IPS-15b (cell line): ENCODE data around the gene DCC.

Experiments
- H3K27me3 ChIP-seq: one replicate; pipeline ENCODE4 v1.6.1; 2013; ENCODE audit warnings: low read length; ENCODE audit not compliant: control insufficient read depth, insufficient read depth
- H3K36me3 ChIP-seq: one replicate; pipeline ENCODE4 v1.6.1; 2013; ENCODE audit warnings: low read length; ENCODE audit not compliant: control insufficient read depth, insufficient read depth
- H3K4me1 ChIP-seq: one replicate; pipeline ENCODE4 v1.6.1; 2013; ENCODE audit warnings: mild to moderate bottlenecking, low read length; ENCODE audit not compliant: control insufficient read depth, insufficient read depth
- H3K4me3 ChIP-seq: one replicate; pipeline ENCODE4 v1.5.1; 2013; ENCODE audit warnings: low read depth, low read length
- H3K9ac ChIP-seq: one replicate; pipeline ENCODE4 v1.6.1; 2013; ENCODE audit warnings: low read depth, mild to moderate bottlenecking, low read length
- H3K9me3 ChIP-seq: one replicate; pipeline ENCODE4 v1.6.1; 2013; ENCODE audit warnings: mild to moderate bottlenecking, low read length; ENCODE audit not compliant: control insufficient read depth, insufficient read depth

Gene DCC

DNA sequence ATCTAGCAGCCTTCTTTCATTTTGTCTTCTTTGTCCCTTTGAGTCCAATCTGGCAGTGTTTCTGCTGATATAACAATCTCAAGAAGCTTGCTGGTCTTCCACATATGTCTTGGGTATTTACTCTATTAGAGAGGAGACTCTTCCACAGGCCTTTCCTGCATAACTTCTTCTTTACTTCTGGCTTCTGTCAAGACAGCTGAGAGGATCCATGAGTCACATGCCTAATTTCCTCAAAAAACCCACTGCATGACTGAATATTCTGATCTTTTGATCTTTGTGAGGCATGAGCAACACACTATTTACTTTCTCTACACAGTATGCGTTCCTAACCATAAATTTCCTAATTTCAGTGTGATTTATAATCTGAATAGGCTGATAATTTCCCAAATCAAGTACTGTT lies 5.1 kb upstream of the DCC start:
- Histone ChIP-seq H3K4me3 (no peak overlapping the region), H3K27me3 (peaks cover 22% of the 10 kb centered on the region), H3K36me3 (no peaks in the 10 kb centered on the region), H3K9ac (no peak overlapping the region), H3K4me1 (no peaks in the 10 kb centered on the region), H3K9me3 (no peaks in the 10 kb centered on the region)

DNA sequence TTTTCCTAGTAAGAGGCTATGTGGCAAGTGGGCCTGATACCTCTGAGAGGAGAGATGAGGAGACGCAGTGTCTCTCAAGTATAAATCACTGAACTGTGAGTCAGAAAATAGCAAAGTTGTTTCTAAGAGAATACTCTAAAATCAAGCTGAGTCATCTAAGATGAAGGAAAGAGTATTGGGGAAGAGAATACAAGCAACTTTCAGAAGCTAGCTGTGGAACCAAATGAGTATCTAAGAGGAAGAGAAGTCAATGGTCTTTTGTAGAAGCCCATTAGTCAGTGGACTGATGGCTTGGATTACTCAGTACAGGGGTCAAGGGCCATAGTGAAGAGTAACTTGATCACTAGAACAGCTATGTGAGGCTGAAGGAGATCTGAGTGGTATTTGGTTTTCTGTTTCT lies 2.7 kb upstream of the DCC start:
- Histone ChIP-seq H3K9ac (no peak overlapping the region), H3K4me1 (no peaks in the 10 kb centered on the region), H3K27me3 (peaks cover 45% of the 10 kb centered on the region), H3K9me3 (no peaks in the 10 kb centered on the region), H3K36me3 (no peaks in the 10 kb centered on the region), H3K4me3 (no peak overlapping the region)

DNA sequence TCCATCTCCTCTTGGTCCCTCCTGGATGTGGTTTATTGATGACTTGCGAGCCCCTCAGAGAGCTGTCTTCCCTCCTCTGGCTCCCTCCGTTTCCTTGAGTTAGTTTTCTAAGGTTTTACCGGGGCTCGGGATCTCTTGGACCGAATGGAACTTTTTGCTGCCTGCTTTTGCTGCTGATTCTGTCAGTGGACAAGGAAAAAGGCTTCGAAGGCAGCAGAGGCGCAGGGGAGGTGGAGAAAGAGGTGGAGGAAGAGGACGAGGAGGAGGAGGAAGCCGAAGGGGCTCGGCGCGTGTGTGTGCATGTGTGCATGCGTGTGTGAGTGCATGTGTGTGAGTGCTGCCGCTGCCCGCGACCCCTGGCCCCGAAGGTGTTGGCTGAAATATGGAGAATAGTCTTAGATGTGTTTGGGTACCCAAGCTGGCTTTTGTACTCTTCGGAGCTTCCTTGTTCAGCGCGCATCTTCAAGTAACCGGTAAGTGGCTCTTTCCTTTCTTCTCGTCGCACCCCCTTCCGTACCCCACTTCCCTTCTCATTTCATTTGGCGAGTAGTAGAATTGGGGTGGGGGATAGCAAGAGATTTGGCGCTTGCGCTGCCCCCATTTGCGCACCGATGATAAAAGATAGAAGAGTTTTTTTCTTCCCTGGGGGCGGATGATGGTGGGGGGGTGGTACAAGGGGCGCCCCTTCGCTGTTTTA lies 557 bp downstream of the DCC start:
- peaks cover 50% of the 10 kb centered on the region for H3K27me3 ChIP-seq
- no peak overlapping the region for H3K9ac ChIP-seq
- peak overlapping the region; percentile 70 for H3K4me3 ChIP-seq
- H3K4me1 ChIP-seq = no peaks in the 10 kb centered on the region
- no peaks in the 10 kb centered on the region for H3K36me3 ChIP-seq
- no peaks in the 10 kb centered on the region for H3K9me3 ChIP-seq

DNA sequence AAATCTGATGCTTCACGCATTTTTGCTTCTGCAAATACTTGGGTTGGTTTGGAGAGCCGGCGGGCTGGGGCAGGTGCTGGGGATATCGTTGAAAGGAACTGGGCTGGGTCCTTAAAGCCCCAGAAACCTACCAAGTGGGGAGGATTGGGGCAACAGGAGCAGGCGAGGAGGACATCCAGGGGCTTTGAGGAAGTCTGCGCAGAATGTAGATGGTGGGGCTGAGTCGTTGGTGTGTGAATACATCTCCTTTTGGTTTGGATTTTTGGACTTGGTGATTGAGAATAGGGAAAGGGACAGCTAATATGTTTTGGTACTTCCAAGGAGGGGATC lies 1.1 kb downstream of the DCC start:
- no peaks in the 10 kb centered on the region for H3K9me3 ChIP-seq
- peaks cover 50% of the 10 kb centered on the region for H3K27me3 ChIP-seq
- no peak overlapping the region for H3K9ac ChIP-seq
- H3K4me3 ChIP-seq = peak overlapping the region; percentile 70
- no peaks in the 10 kb centered on the region for H3K36me3 ChIP-seq
- no peaks in the 10 kb centered on the region for H3K4me1 ChIP-seq

DNA sequence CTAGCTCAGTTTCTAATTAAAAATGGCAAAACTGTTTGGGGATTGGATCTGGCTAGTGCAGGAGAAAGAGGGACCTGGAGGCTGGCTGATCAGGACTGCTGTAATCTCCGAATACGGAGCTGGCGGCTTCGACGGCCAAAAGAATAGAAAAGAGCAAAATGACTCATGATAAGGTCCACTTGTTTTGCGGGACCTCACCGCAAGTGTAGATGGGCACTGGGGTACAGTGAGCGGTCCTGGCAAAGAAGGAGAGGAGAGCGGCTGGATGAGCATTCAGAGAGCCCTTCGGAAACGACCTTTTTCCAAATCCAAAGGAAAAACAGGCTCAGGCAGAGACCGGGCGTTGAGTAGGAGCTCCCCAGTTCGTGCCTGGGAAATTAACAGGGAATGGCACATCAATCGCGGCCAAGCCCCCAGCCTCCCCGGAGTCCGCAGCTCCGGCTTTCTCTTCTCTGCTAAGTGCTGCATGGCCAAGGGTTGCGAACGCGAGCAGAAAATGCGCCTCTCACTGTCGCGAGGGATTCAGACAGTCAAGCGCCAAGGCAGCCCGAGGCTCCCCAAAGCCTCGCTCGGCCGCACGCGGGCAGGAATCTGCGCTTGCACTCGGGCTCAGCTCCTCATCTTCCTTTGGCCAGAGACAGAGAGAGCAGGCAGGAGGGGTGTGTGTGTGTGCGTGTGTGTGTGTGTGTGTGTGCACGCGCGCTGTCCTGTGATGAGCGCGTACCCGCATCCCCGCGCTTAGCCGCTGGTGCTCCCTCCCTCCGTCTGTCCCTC lies 1.8 kb downstream of the DCC start:
- peak overlapping the region; percentile 70 for H3K4me3 ChIP-seq
- H3K9me3 ChIP-seq = no peaks in the 10 kb centered on the region
- no peaks in the 10 kb centered on the region for H3K4me1 ChIP-seq
- peaks cover 50% of the 10 kb centered on the region for H3K27me3 ChIP-seq
- peak overlapping the region; percentile 62 for H3K9ac ChIP-seq
- no peaks in the 10 kb centered on the region for H3K36me3 ChIP-seq

DNA sequence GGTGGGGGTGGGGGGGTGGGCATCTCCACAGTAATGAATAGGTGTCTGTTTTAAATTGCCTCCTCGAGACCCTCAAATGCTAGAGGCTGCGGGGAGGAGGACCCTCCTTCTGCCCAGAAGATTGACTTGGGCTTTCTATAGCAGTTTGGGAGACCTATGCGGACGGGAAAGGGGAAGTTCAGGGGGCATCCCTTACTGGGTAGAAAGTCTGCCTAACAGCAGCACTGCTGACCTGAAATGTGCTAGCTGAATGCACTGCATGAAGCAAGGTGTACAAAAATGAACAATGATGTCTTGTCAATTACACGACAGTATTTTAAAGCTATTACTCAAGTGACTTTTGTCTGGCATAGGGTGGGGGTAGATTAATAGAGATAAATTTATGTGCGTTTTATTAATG lies 2.5 kb downstream of the DCC start:
- Histone ChIP-seq H3K4me1 (no peaks in the 10 kb centered on the region), H3K4me3 (peak overlapping the region; percentile 70), H3K9me3 (no peaks in the 10 kb centered on the region), H3K36me3 (no peaks in the 10 kb centered on the region), H3K9ac (no peak overlapping the region), H3K27me3 (peaks cover 50% of the 10 kb centered on the region)

DNA sequence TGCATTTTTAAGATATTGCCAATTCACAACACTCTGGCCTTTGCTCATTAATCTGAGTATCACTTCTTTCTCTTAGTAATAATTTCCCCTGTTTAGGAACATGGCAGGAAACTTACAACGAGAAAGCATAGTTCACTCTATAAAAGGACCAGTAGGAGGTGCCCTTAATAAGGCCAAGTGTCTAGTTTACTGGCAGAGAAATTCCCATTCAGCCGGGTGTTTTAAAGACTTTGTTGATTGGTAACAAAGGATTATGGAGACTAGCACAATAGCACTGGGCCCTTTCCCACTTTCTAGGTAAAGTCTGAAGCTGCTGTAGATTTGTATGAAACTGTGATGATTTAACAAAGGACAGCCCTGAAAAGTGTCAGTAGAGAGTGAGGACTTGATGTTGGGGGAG lies 3.1 kb downstream of the DCC start:
- H3K9ac ChIP-seq = no peak overlapping the region
- H3K36me3 ChIP-seq = no peaks in the 10 kb centered on the region
- H3K4me1 ChIP-seq = no peaks in the 10 kb centered on the region
- no peaks in the 10 kb centered on the region for H3K9me3 ChIP-seq
- H3K4me3 ChIP-seq = no peak overlapping the region
- peaks cover 46% of the 10 kb centered on the region for H3K27me3 ChIP-seq

DNA sequence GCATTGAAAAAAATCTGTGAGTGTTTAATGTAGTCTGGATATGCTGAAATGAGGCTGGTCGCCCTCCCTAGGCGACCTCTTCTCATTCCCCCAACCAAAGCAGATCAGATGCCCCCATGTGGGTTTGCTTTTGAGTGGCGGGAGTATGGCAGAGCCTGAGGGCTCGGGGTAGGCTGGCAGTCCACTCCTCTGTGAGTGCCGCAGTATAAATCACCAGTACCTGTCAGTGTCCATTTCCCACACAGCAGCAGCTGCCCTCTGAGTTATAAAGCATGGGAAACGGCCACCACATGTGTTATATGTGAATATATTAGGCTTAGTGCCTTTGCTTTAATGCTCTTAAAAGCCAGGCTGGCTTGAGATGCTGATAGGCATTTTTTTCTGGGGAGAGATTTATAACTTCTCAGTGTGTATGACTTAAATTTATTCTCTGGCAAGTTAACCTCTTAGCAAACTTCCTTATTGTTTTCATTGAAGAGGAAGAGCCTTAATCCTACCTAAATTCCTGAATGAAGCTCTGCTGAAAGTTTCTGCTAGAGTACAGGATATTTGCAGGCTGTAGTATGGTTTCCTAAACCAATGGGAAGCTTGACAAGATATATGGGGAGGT lies 3.8 kb downstream of the DCC start:
- Histone ChIP-seq H3K36me3 (no peaks in the 10 kb centered on the region), H3K9ac (no peak overlapping the region), H3K4me3 (no peak overlapping the region), H3K4me1 (no peaks in the 10 kb centered on the region), H3K27me3 (peaks cover 39% of the 10 kb centered on the region), H3K9me3 (no peaks in the 10 kb centered on the region)

DNA sequence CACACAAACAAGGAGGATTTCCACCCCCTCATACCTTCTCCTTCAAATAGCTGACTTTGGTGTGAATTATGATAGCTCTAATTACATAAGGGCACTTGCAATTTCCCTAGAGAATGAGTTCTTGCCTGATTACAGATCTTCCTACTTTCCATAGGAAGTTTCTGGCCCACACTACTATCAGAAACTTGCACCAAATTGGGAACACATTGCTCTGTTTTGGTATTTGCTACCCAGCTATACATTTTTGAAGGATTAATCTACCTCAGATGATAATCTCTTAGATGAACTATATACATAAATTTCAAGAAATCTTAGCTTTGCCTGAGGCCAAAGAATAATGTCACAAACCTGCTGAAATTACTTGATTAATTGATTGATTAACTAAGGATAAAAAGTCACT lies 4.9 kb downstream of the DCC start:
- peaks cover 28% of the 10 kb centered on the region for H3K27me3 ChIP-seq
- no peaks in the 10 kb centered on the region for H3K36me3 ChIP-seq
- no peak overlapping the region for H3K9ac ChIP-seq
- no peaks in the 10 kb centered on the region for H3K9me3 ChIP-seq
- H3K4me1 ChIP-seq = no peaks in the 10 kb centered on the region
- H3K4me3 ChIP-seq = no peak overlapping the region

DNA sequence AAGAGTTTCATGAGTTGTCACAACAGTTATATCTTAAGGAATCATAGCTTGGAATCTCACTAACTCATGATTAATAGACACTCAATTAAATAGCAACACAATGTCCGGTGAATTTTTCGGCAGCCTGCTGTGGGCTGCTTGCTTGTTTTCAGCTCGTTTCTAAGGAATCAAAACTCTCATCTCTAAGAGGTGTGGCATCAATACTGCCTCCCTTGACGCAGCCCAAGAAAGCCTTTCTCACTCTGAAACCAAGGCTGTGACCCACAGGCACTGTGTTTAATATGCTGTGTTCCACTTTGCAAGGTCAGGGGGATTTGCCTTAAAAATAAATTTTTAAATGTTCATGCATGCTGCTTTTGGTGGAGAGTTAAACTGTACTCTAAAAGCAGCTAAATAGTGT lies 5.4 kb downstream of the DCC start:
- H3K36me3 ChIP-seq = no peaks in the 10 kb centered on the region
- H3K4me3 ChIP-seq = no peak overlapping the region
- no peak overlapping the region for H3K9ac ChIP-seq
- no peaks in the 10 kb centered on the region for H3K9me3 ChIP-seq
- H3K27me3 ChIP-seq = peaks cover 23% of the 10 kb centered on the region
- no peaks in the 10 kb centered on the region for H3K4me1 ChIP-seq

DNA sequence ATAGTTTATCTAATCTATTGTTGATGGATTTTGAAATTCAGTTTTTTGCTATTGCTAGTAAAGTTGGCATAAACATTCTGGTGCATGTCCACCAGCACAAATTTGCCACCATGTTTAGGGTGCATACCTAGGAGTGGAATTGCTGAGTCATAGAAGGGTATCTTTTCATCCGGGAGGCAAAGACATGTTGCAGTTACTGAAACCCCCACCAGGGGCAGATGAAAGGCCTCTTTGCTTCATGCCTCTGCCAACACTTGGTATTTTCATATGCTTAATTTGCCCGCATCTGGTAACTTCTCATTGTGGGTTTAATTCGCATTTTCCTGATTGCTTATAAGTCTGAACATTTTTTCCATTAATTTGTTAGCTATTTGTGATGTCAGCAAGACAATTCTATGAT lies 8.2 kb downstream of the DCC start:
- no peak overlapping the region for H3K4me3 ChIP-seq
- no peaks in the 10 kb centered on the region for H3K36me3 ChIP-seq
- H3K27me3 ChIP-seq = no peaks in the 10 kb centered on the region
- no peaks in the 10 kb centered on the region for H3K9me3 ChIP-seq
- H3K4me1 ChIP-seq = no peaks in the 10 kb centered on the region
- H3K9ac ChIP-seq = no peak overlapping the region

DNA sequence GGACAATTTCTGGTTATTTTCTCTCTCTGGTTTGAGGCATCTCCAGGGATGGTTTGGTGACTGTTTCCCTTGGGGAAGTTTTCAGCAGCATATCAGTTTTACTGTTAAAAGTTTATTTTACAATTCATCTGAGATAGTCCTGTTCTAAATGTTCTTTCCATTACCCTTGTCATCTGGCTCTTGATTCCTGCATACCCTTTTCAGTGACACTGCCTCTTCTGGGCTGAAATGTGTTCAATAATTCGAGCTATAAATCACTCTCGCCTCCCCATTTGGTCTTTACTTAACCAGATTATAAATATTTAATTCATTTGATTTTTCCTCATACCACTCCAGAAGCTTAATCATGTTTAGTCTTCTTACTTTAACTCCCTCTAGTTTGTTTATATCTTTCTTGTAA lies 9.5 kb downstream of the DCC start:
- no peaks in the 10 kb centered on the region for H3K9me3 ChIP-seq
- H3K9ac ChIP-seq = no peak overlapping the region
- no peaks in the 10 kb centered on the region for H3K4me1 ChIP-seq
- H3K36me3 ChIP-seq = no peaks in the 10 kb centered on the region
- no peaks in the 10 kb centered on the region for H3K27me3 ChIP-seq
- H3K4me3 ChIP-seq = no peak overlapping the region
